GM18511 (cell line): Measurements from ENCODE around the gene NUDT15.
A peak's percentile ranks its signal among the peaks of the same experiment; 100 is the strongest.
"Not testable (repeated sequence)": the region's sequence is repeated elsewhere in the genome, so short reads cannot be mapped to it uniquely, and the experiment has no call there.

Experiments used
- ATAC-seq: cut with Tn5 transposase; IDR thresholded peaks from one replicate; pipeline ENCODE4 v1.9.1; 2021; ENCODE audit warnings: mild to moderate bottlenecking, moderate library complexity; ENCODE audit not compliant: unreplicated experiment

Gene NUDT15

DNA sequence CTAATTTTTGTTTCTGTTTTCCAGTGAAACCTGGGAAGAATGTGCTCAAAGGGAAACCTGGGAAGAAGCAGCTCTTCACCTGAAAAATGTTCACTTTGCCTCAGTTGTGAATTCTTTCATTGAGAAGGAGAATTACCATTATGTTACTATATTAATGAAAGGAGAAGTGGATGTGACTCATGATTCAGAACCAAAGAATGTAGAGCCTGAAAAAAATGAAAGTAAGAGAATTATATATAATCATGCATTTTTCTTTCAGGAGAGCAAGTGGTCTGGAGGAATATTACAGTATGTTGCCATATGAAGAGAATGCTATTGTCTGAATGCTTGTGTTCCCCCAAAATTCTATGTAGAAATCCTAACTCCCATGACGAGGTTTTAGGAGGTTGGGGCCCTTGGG is 3.4 kb downstream of the NUDT15 start:
- ATAC-seq = no peak

DNA sequence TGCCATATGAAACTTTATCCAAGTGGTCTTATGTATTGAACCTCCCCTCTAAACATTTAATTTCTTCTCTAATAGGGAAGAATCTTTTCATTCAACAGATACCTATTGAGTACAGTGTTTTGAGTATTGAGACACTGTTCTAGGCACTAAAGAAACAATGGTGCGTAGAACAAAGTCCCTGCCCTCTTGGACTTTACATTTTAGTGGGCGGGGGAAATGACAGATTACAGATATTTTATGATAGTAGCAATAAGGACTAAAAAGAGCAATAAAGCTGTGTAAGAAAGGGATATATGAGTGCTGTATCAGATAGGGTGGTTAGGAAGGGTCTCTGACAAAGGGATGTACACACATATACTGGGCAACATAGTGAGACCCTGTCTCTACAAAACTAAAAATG is 5.4 kb downstream of the NUDT15 start:
- ATAC-seq = no peak

DNA sequence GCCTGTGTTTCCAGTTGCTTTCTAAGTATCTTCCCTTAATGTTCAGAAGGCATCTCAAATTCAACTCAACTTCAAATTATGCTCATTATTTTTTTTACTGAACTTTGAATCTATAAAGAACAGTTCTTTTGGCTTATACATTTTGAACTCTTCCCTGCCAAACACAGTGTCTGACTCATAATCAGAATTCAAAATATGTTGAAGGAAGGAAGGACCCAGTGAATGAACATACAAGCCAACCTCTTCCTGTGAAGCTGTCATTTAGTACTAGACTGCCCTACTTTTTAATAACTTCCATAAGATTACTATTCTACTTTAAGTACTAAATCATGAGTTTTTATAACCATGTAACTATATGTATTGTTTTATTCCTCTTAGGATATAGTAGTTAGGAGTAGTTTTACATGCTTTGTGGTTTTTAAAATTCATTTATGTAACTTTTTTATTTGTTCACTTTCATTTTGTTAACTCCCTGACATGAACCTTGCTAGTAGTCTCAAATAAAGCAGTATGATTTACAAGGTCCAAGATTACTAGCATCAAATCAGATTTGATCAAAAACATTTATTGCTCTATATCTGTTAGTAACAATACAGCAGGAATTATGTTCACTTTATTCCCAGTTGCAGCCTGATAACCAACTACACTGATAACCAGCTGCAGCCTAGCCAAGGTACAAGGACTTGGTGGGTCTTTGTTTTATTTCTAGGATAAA is 6.4 kb downstream of the NUDT15 start:
- no peak for ATAC-seq

DNA sequence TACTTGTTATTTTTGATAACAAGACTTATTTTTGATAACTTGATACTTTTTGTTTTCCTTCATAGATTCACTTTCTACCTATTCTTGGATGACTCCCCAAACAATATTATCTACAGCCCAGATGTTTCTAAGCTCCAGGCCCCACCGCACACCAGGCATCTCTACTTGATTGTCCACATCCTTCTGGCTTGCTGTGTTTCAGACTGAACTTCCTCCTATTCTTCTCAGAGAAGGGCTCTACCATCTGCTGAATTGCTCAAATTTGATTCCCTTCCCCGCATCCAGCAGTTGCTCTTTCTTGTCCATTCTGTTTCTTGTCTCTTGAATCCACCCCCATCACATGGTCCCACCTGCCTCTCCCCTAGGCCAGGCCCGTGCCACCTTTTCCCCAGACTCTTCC is 13.0 kb downstream of the NUDT15 start:
- no peak for ATAC-seq

DNA sequence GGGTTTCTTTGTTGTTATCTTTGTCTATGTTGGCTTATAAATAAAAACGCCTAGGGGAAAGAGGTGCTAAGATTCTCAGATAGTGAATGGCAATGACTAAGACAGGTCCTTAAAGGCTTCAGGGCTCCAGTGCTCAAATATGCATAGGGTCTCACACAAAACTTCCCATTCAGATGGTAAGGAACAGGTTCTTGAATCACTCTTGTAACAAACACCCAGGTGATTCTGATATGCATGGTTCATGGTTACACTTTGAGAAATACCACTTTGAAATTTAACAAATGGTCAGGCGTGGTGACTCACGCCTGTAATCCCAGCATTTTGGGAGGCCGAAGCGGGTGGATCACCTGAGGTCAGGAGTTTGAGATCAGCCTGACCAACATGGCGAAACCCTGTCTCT is 17.1 kb downstream of the NUDT15 start:
- ATAC-seq = no peak

DNA sequence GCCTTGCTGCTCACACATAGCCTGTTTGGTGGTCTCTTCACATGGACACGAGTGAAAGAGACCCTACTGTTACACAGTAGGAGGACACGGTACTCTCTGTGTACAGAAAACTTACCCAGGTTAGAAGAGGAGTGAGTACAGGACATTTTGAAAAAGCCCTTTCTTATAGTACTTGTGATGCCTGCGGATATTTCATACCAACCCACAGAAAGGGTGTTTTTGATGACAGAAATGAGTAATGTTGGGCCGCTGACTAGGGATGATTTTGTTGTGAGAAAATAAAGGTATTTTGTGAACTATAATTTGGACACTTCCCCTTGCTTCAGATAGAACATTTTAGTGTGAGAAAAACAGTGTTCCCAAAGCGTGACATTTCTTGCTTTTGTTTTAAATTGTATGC is 18.2 kb downstream of the NUDT15 start:
- no peak for ATAC-seq

DNA sequence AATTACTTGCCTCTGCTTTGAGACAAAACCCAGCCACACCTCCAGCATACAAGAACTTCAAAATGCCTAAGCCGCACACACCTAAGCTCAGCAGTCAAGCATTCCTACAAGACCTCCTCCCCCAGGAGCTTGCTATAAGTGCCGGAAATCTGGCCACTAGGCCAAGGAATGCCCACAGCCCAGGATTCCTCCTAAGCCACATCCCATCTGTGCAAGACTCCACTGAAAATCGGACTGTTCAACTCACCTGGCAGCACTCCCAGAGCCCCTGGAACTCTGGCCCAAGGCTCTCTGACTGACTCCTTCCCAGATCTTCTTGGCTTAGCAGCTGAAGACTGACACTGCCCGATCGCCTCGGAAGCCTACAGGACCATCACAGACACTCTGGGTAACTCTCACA is 21.0 kb downstream of the NUDT15 start:
- ATAC-seq = not testable (repeated sequence)

DNA sequence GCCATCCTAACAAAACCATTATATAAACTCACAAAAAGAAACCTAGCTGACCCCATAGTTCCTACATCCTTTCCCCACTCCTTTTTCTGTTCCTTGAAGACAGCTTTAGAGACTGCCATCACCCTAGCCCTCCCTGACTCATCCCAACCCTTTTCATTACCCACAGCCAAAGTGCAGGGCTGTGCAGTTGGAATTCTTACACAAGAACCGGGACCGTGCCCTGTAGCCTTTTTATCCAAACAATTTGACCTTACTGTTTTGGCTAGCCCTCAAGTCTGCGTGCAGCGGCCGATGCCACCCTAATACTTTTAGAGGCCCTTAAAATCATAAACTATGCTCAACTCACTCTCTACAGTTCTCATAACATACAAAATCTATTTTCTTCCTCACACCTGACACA is 22.4 kb downstream of the NUDT15 start:
- ATAC-seq = not testable (repeated sequence)

DNA sequence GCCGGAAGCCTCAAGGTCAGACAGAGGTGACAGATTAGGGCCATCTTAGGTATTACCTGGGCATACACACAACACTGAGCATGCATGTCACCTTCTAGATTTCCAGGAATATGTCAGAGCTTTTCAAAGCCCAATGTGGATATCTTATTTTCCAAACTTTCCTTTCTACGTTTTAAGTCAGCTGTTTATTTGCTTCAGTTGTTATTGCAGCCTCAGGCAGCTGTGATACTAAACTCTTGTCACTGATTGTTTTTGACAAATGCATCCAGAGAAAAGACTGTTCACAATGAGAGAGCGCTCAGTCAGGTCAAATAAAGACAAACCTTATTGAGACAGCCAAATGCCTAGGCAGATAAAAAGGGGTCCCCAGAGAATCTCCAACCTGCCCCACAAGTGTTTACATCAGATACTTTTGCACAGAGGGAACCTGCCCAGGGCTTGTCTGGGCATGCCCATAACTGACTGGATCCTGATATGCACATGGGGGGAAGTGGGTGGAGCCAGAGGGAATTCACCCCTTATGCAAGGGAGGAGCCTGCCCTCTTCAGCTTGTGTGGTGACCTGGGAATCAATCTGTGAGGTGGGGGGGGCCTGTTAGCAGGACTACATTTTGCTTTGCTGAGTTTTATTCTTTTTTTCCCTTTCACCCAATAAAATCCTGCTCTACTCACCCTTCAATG is 28.9 kb downstream of the NUDT15 start:
- ATAC-seq = peak; percentile 83

DNA sequence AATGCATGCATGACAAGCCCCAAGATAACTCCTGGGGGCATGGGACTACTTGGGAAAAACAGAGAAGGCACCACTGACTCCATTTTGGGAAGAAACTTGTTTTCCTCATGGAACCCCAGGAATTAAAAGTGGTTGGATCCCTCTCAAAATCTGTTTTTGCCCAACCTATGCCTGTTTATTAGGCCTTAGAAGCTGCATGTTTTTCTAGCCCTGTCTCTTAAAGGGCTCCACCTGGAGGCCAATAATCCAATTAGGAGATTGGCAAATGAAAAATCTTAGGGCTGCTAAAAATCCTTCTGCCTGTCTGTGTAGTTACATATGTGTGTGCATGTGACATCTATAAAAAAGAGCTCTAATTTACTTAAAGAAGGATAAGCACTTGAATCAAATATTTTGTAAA is 30.5 kb downstream of the NUDT15 start:
- no peak for ATAC-seq

DNA sequence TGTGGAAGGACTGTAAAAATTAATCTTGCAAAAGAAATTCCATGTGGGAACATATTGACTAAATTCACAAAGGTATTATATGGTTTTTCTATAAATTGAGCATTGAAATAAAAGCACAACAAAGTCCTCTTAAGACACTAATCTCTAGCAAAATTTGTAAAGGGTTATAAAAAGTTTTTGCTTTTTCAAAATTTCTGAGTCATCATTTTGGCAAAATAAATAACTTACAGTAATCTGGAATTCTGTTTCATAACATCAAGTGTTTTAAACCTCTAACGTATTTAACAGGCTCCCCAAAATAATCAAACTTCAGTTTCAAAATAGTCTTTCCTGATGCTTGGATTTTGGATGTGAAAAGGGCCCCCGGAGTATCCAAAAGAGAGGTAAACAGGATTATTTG is 31.4 kb downstream of the NUDT15 start:
- ATAC-seq = no peak

DNA sequence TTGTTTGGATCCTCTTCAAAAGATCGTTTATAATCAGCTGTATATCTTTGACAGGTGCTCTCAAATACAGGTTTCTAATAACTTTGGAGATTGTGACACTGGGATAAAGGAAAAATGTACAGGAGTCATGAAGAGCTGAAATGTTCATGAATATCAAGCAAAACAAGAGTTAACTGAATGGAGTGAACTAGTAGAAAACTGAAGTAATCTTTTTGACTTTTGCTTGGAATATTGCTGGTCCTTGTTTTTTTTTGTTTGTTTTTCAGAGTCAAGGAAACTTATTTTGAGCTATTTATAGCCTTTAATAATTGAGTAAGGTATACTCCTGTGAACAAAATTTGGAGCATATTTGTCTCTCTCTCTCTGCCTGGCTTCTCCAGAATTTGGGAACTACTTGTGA is 32.0 kb downstream of the NUDT15 start:
- no peak for ATAC-seq

DNA sequence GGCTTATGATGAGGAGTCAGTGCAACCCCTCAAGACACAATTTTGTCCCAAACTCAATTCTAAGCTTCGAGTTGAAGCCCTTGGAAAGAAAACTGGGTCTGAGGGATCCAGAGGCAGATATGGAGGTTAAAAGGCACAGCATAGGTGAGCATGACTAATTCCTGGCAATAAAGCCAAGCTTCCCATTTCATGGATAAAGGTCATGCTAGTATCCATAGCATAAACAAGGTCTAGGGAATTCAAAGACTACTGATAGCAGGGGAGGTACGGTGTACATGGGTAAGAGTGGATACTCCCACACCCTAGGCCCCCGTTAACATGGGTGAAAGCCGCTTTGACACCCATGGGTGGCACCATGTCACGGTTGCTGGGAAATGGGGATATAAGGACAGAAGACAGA is 33.4 kb downstream of the NUDT15 start:
- no peak for ATAC-seq

DNA sequence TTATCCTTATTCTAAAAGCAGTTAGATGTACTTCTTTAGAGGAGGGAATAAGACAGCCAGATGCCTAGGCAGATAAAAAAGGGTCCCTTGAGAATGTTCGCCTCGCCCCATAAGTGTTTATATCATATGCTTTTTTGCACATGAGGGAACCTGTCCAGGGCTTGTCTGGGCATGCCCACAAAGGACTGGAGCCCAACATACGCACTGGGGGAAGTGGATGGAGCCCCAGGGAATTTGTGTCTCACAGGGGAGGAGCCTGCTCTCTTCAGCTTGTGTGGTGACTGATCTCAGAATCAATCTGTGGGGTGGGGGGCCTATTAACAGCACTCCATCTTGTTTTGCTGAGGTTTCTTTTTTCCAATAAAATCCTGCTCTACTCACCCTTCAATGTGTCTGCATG is 34.8 kb downstream of the NUDT15 start:
- ATAC-seq = no peak

DNA sequence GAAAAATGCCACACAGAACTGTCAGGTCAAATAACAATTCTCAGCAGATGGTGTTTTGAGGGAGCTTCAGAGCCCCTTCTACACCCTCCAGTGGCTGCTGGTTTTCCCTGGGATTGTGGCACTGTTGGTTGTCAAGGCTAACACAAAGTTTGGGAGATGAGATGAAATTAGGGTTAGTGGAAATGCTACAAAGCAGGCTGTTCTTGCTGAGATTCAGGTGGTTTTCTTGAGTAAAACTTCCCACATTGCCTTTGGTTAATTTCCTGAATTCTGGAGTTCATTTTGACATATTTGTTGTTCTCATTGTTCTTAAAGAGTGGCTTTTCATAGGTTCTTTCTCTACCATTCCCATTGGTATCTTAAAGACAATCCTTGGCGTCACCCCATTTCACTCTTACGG is 35.3 kb downstream of the NUDT15 start:
- ATAC-seq = no peak

DNA sequence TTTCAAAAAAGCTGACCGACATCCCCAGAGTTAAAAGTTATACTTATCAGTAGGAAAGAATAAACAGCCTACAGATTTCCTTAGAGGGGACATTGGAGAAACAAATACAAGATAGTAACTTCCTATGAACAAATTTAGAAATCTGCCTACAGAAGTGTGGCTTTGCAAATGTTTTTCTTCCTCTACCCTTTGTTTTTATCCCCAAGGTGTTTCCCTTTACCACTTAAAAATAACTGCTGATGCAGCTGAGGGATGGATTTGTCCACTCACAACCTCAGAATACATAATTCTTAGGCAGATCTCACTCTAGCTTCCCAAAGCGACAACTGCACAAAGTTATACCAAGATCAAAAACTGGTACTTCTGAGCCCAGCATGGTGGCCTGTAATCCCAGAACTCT is 36.5 kb downstream of the NUDT15 start:
- no peak for ATAC-seq

DNA sequence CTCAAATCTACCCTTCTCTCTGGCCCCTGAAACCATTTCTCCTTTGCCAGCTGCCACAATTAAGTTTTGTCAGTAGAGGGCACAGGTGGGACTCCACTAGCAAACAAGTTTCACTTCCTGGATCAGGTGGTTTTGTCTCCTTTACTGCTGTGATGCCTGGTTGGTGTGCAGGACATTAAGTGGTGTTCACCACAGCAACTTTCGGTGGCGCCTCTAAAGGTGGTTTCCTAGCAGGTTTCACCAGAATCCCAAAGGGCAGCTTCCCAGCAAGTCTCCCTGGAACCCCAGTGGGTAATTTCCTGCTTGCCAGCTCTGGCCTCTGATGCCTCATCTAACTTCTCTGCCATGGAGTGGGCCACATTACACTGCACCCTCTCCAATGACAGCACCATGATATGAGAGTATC is 40.7 kb downstream of the NUDT15 start:
- peak; percentile 100 for ATAC-seq

DNA sequence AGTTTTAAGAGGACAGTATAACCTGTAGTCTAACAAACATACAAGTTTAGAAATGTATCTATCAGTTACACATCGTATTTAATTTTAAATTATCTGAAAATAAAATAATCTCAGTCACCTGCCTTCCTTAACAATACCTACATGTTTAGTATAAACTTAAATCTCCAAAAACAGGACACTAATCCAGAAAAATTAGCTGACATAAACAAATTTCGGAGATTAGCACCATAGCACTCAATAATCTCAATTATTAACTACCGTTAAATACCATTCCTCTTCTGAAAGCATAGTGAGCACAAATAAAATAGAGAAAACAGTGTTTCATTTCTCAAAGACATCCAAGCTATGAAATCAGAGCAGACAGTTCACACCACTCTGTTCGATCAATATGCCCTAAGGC is 44.2 kb downstream of the NUDT15 start:
- ATAC-seq = no peak

DNA sequence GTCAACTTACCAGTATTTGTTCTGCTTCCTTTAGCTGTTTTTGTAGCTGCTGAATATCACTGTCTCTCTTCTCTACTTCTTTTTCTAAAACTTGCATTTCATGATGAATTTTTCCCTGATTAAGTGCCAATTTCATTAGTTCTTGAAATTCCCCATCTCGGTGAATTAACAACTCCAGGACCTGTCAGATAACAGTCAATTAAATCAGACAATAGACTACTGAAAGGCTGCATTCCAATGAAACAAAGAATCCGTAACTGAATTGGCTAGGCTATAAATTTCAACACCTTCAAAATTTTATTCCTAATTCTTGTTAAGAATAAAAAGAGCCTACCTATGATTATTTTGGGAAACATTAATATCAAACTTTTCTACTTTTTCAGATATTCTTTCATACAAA is 48.7 kb downstream of the NUDT15 start:
- ATAC-seq = no peak

DNA sequence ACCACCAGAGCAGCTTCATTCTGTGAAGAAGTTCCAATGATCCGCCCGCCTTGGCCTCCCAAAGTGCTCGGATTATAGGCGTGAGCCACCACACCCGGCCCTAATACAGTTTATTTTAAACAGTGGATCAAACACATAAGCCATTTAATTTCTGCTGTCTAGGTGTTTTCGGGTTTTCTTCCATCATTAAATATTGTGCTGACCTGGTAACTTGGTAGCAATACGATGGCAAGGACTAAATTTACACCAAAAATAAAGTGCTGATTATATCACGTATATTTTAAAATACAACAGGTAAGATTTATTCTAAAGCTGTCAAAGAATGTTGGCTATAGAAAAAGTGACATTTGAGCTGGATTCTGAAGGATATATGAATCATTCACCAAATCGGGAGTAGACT is 56.1 kb downstream of the NUDT15 start:
- ATAC-seq = no peak

DNA sequence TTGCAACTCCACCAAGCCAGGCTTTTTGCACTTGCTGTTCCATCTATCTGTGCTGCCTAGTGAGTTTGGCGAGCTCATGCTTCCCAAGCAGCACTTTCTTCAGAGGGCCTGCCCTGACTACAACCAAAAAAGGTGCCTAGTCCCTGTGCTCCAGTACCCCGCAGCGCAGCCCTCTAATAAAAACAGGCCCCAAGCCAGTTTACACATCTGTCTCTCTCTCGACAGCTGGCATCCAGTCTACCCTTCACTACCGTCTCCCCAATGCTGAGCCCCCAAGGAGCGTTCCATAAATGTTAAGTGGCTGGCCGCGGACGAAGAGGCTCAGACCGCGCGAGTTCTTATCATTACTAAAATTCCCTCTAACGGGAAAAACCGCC is 56.9 kb downstream of the NUDT15 start:
- peak; percentile 13 for ATAC-seq

DNA sequence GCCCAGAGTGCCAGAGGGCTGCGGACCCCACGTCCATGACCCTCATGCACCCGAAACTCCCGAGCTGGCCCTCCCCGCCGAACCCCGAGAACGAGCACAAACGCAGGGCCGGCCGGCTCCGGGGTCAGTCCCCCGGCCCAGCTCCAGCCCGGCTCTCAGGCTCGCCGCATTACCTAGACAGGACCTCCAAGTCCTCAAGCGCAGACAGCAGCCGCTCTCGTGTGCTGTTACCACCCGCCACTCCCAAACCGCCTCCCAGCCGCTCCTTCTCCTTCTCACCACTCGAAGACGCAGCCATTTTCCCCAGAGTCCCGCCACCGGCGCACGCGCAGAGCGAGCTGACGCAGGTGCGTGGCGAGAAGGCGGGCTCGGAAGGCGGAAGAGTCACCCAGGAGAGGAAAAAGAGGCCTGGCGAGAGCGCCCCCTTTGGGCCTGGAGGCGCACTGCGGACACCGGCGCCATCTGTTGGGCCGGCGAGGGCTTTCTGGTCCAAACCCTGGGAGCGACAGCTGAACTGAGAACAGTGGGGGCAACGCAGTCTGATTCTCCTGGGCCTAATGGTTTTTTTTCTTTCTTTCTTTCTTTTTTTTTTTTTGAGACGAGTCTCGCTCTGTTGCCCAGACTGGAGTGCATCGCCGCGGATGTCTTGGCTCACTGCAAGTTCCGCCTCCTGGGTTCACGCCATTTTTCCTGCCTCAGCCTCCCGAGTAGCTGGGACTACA is 57.4 kb downstream of the NUDT15 start, which contains the start of gene MED4:
Gene MED4 (minus strand): TSS at position 324 of the 722 bp plus-strand sequence. CDS start 26 bp downstream, at position 298.
- peak; percentile 93 for ATAC-seq
